ENCODE data around the gene TMEM82. TPM values are rescaled to one million over a fixed set of nuclear protein-coding genes. Genes with fewer than 3 reads are reported as not detected.
A peak's percentile ranks its signal among the peaks of the same experiment; 100 is the strongest.

The TMEM82 gene
- total RNA-seq, 2 donors from 2014 or later, result not detected

- no peaks in the 10 kb centered on the region for H3K4me1 Mint-ChIP-seq (ENCODE audit: low read depth in 2 of 2)
- H3K27ac Mint-ChIP-seq, result no peak overlapping the region
- no peaks in the 10 kb centered on the region for H3K36me3 Mint-ChIP-seq
- H3K9me3 Mint-ChIP-seq, result no peaks in the 10 kb centered on the region
- ATAC-seq (no peak), DNase-seq (ENCODE audit: low spot score) (no peak)
- no peak overlapping the region for H3K4me3 Mint-ChIP-seq
- peaks cover 0 to 3% of the 10 kb centered on the region in 2 donors for H3K27me3 Mint-ChIP-seq
Measured at GRCh38 chr1:15777909-15778707, 35.8 kb downstream of the TMEM82 start.

- no peak for DNase-seq (ENCODE audit: low spot score)
- H3K4me3 Mint-ChIP-seq, result no peak overlapping the region
- no peaks in the 10 kb centered on the region for H3K4me1 Mint-ChIP-seq (ENCODE audit: low read depth in 2 of 2)
- H3K27me3 Mint-ChIP-seq, result peaks cover 3 to 4% of the 10 kb centered on the region in 2 donors
- no peak overlapping the region for H3K27ac Mint-ChIP-seq
- no peaks in the 10 kb centered on the region for H3K9me3 Mint-ChIP-seq
- no peaks in the 10 kb centered on the region for H3K36me3 Mint-ChIP-seq
- ATAC-seq, result peak in 1 of 2 donors; percentile 33
Measured at GRCh38 chr1:15785683-15786082, 43.4 kb downstream of the TMEM82 start.

GRCh38 chr1:15786581-15786980 is 44.3 kb downstream of the TMEM82 start:
- Mint-ChIP-seq H3K27me3 (peaks cover 6 to 8% of the 10 kb centered on the region in 2 donors), H3K9me3 (no peaks in the 10 kb centered on the region)

GRCh38 chr1:15788624-15789301 is 46.5 kb downstream of the TMEM82 start:
- DNase-seq (ENCODE audit: low spot score) (no peak), ATAC-seq (no peak)
- Mint-ChIP-seq H3K9me3 (no peaks in the 10 kb centered on the region), H3K4me1 (ENCODE audit: low read depth in 2 of 2) (peaks cover 0 to 3% of the 10 kb centered on the region in 2 donors), H3K4me3 (no peak overlapping the region), H3K27ac (no peak overlapping the region), H3K36me3 (no peaks in the 10 kb centered on the region), H3K27me3 (peaks cover 8% of the 10 kb centered on the region in 2 donors)

More at GRCh38 chr1:15786581-15786980, 44.3 kb downstream of the TMEM82 start:
- Mint-ChIP-seq H3K4me1 (ENCODE audit: low read depth in 2 of 2) (no peaks in the 10 kb centered on the region), H3K36me3 (no peaks in the 10 kb centered on the region), H3K4me3 (no peak overlapping the region), H3K27ac (no peak overlapping the region)
- DNase-seq (ENCODE audit: low spot score), result no peak
- ATAC-seq, result no peak

- H3K4me3 Mint-ChIP-seq, result no peak overlapping the region
- peaks cover 0 to 5% of the 10 kb centered on the region in 2 donors for H3K4me1 Mint-ChIP-seq (ENCODE audit: low read depth in 2 of 2)
- H3K27me3 Mint-ChIP-seq, result peaks cover under 1 to 5% of the 10 kb centered on the region in 2 donors
- H3K36me3 Mint-ChIP-seq, result no peaks in the 10 kb centered on the region
- DNase-seq (ENCODE audit: low spot score) (no peak), ATAC-seq (no peak)
- H3K9me3 Mint-ChIP-seq, result no peaks in the 10 kb centered on the region
- no peak overlapping the region for H3K27ac Mint-ChIP-seq
Measured at GRCh38 chr1:15796086-15796462, 53.8 kb downstream of the TMEM82 start.

Other genes starting within 250 kb of the TMEM82 start
- 10 to 100 TPM; 15.1 to 18.0 TPM for gene CASP9, start 218.3 kb upstream of the TMEM82 start, total RNA-seq
- gene DNAJC16, start 215.7 kb upstream of the TMEM82 start, total RNA-seq, result 10 to 100 TPM; 15.5 to 23.7 TPM
- gene AGMAT, start 157.4 kb upstream of the TMEM82 start, total RNA-seq, result 1 to 10 TPM; 3.4 to 8.6 TPM
- gene DDI2, start 125.0 kb upstream of the TMEM82 start, total RNA-seq, result 10 to 100 TPM; 35.0 to 55.4 TPM
- 10 to 100 TPM; 48.0 to 65.1 TPM for gene PLEKHM2, start 58.2 kb upstream of the TMEM82 start, total RNA-seq
- gene SLC25A34, start 6.2 kb upstream of the TMEM82 start, total RNA-seq, result 1 to 10 TPM in 1 of 2 donors, under 1 TPM in 1; 0.88 to 1.9 TPM
- gene FBLIM1, start 16.3 kb downstream of the TMEM82 start, total RNA-seq, result not detected
- gene UQCRHL, start 65.2 kb downstream of the TMEM82 start, total RNA-seq, result 1 to 10 TPM; 1.2 to 2.0 TPM
- 10 to 100 TPM; 58.6 to 92.4 TPM for gene SPEN, start 105.2 kb downstream of the TMEM82 start, total RNA-seq
- 100 to 1,000 TPM in 1 of 2 donors, 10 to 100 TPM in 1; 75.6 to 102 TPM for gene ZBTB17, start 233.6 kb downstream of the TMEM82 start, total RNA-seq

Data from natural killer cell treated with Interleukin-12 subunit alpha and Interleukin-12 subunit beta and Interleukin-15 and Interleukin-18, amount 100 ng/mL, for 72 hours (primary cell).